NCI-H2227 (cell line): ENCODE data around the gene ZNF14.
"Not testable (repeated sequence)": the region's sequence is repeated elsewhere in the genome, so short reads cannot be mapped to it uniquely, and the experiment has no call there.

Experiments used
- DNase-seq: peaks from one replicate; lab custom pipeline; 2025; ENCODE audit not compliant: unreplicated experiment; lab: John Stamatoyannopoulos, UW

ZNF14 gene

GRCh38 chr19:19732579-19733501 lies at the start of gene ZNF14:
Gene ZNF14 (minus strand): TSS chr19:19733112. CDS start chr19:19732958, 154 bp downstream.
- peak; percentile 94 for DNase-seq

- not testable (repeated sequence) for DNase-seq
Measured at GRCh38 chr19:19781791-19782190, 48.9 kb upstream of the ZNF14 start.

- DNase-seq, result no peak
Measured at GRCh38 chr19:19778666-19779065, 45.8 kb upstream of the ZNF14 start.

- DNase-seq, result no peak
Measured at GRCh38 chr19:19777692-19778091, 44.8 kb upstream of the ZNF14 start.

- peak; percentile 96 for DNase-seq
Measured at GRCh38 chr19:19776206-19777008, 43.5 kb upstream of the ZNF14 start.

GRCh38 chr19:19775891-19776205 lies 42.9 kb upstream of the ZNF14 start:
- DNase-seq, result peak; percentile 49

- no peak for DNase-seq
Measured at GRCh38 chr19:19774354-19775033, 41.6 kb upstream of the ZNF14 start.

GRCh38 chr19:19771963-19772362 lies 39.1 kb upstream of the ZNF14 start:
- DNase-seq, result not testable (repeated sequence)

- not testable (repeated sequence) for DNase-seq
Measured at GRCh38 chr19:19769971-19770370, 37.1 kb upstream of the ZNF14 start.

- DNase-seq, result no peak
Measured at GRCh38 chr19:19758164-19758563, 25.3 kb upstream of the ZNF14 start.

- DNase-seq, result no peak
Measured at GRCh38 chr19:19752760-19753403, 20.0 kb upstream of the ZNF14 start.

- no peak for DNase-seq
Measured at GRCh38 chr19:19751846-19752245, 18.9 kb upstream of the ZNF14 start.

GRCh38 chr19:19750842-19751790 lies 18.2 kb upstream of the ZNF14 start:
- no peak for DNase-seq

- DNase-seq, result no peak
Measured at GRCh38 chr19:19749908-19750841, 17.3 kb upstream of the ZNF14 start.

- no peak for DNase-seq
Measured at GRCh38 chr19:19749117-19749907, 16.4 kb upstream of the ZNF14 start.

- DNase-seq, result no peak
Measured at GRCh38 chr19:19748249-19748938, 15.5 kb upstream of the ZNF14 start.
